Measurements from ENCODE around the gene ARL1. TPM values are rescaled to one million over a fixed set of nuclear protein-coding genes. Genes with fewer than 3 reads are reported as not detected.
"Not testable (repeated sequence)": the region's sequence is repeated elsewhere in the genome, so short reads cannot be mapped to it uniquely, and the experiment has no call there.

The ARL1 gene
- total and polyA plus RNA-seq, 2 experiments from 2014 or later, result 52.0 to 68.0 TPM

- TF ChIP-seq CTCF (IDR thresholded peaks at IDR 0.05; ENCODE audit: low read depth, low read length), result no peak
- Histone ChIP-seq H3K36me3 (no peaks in the 10 kb centered on the region), H3K27ac (no peak overlapping the region), H3K27me3 (no peaks in the 10 kb centered on the region), H3K4me1 (ENCODE audit: low read depth) (no peaks in the 10 kb centered on the region), H3K9me3 (ENCODE audit: low read depth) (no peaks in the 10 kb centered on the region), H3K4me3 (no peak overlapping the region)
- DNase-seq (ENCODE audit: low read depth in 1 of 2, low spot score in 1 of 2), result no peak
Measured at GRCh38 chr12:101430456-101430855, 22.9 kb upstream of the ARL1 start.

- Histone ChIP-seq H3K27ac (no peak overlapping the region), H3K27me3 (no peaks in the 10 kb centered on the region), H3K4me3 (no peak overlapping the region), H3K4me1 (ENCODE audit: low read depth) (no peaks in the 10 kb centered on the region), H3K9me3 (ENCODE audit: low read depth) (no peaks in the 10 kb centered on the region), H3K36me3 (no peaks in the 10 kb centered on the region)
- no peak for DNase-seq (ENCODE audit: low read depth in 1 of 2, low spot score in 1 of 2)
- TF ChIP-seq CTCF (IDR thresholded peaks at IDR 0.05; ENCODE audit: low read depth, low read length), result no peak
Measured at GRCh38 chr12:101424620-101425019, 17.0 kb upstream of the ARL1 start.

- H3K4me3 ChIP-seq; H3K9me3 ChIP-seq (ENCODE audit: low read depth); DNase-seq (ENCODE audit: low read depth in 1 of 2, low spot score in 1 of 2); H3K36me3 ChIP-seq; H3K27me3 ChIP-seq; H3K4me1 ChIP-seq (ENCODE audit: low read depth); H3K27ac ChIP-seq: not testable (repeated sequence)
Measured at GRCh38 chr12:101422066-101422465, 14.5 kb upstream of the ARL1 start.

- no peak for TF ChIP-seq CTCF (IDR thresholded peaks at IDR 0.05; ENCODE audit: low read depth, low read length)
- Histone ChIP-seq H3K27ac (no peak overlapping the region), H3K4me1 (ENCODE audit: low read depth) (no peaks in the 10 kb centered on the region), H3K36me3 (no peaks in the 10 kb centered on the region), H3K27me3 (peaks cover 9% of the 10 kb centered on the region), H3K9me3 (ENCODE audit: low read depth) (no peaks in the 10 kb centered on the region), H3K4me3 (no peak overlapping the region)
- no peak for DNase-seq (ENCODE audit: low read depth in 1 of 2, low spot score in 1 of 2)
Measured at GRCh38 chr12:101415228-101415627, 7.7 kb upstream of the ARL1 start.

- no peaks in the 10 kb centered on the region for H3K9me3 ChIP-seq (ENCODE audit: low read depth)
- peaks cover 9% of the 10 kb centered on the region for H3K27me3 ChIP-seq
- DNase-seq (ENCODE audit: low read depth in 1 of 2, low spot score in 1 of 2), result peak; percentile 60 to 71
- peak; percentile 61 for TF ChIP-seq CTCF (IDR thresholded peaks at IDR 0.05; ENCODE audit: low read depth, low read length)
- no peaks in the 10 kb centered on the region for H3K4me1 ChIP-seq (ENCODE audit: low read depth)
- no peak overlapping the region for H3K4me3 ChIP-seq
- H3K27ac ChIP-seq, result no peak overlapping the region
- no peaks in the 10 kb centered on the region for H3K36me3 ChIP-seq
Measured at GRCh38 chr12:101414533-101415119, 7.1 kb upstream of the ARL1 start.

- not testable (repeated sequence) for H3K27me3 ChIP-seq; DNase-seq (ENCODE audit: low read depth in 1 of 2, low spot score in 1 of 2); H3K4me1 ChIP-seq (ENCODE audit: low read depth); H3K36me3 ChIP-seq; H3K4me3 ChIP-seq; H3K9me3 ChIP-seq (ENCODE audit: low read depth); H3K27ac ChIP-seq
Measured at GRCh38 chr12:101410169-101410568, 2.6 kb upstream of the ARL1 start.

GRCh38 chr12:101407049-101407435 is 530 bp downstream of the ARL1 start:
- peaks cover 2% of the 10 kb centered on the region for H3K27me3 ChIP-seq
- no peaks in the 10 kb centered on the region for H3K9me3 ChIP-seq (ENCODE audit: low read depth)
- H3K4me1 ChIP-seq (ENCODE audit: low read depth), result peaks cover 7% of the 10 kb centered on the region
- TF ChIP-seq CTCF (IDR thresholded peaks at IDR 0.05; ENCODE audit: low read depth, low read length), result no peak
- DNase-seq (ENCODE audit: low read depth in 1 of 2, low spot score in 1 of 2), result peak in 1 of 2 donors; percentile 59
- no peaks in the 10 kb centered on the region for H3K36me3 ChIP-seq
- peak overlapping the region; percentile 93 for H3K27ac ChIP-seq
- H3K4me3 ChIP-seq, result peak overlapping the region; percentile 77

GRCh38 chr12:101391181-101391580 is 16.4 kb downstream of the ARL1 start:
- not testable (repeated sequence) for H3K4me1 ChIP-seq (ENCODE audit: low read depth); H3K4me3 ChIP-seq; DNase-seq (ENCODE audit: low read depth in 1 of 2, low spot score in 1 of 2); H3K27me3 ChIP-seq; H3K9me3 ChIP-seq (ENCODE audit: low read depth); H3K27ac ChIP-seq
- peaks cover 36% of the 10 kb centered on the region for H3K36me3 ChIP-seq
